MM.1S (cell line): ENCODE data around the gene CAMK4.

Experiments used
- EZH2 ChIP-seq: fragments of 300-600 bp; sonication (generic); optimal IDR thresholded peaks from 2 replicates; pipeline ENCODE3; 2017; ENCODE audit warnings: low read depth, mild to moderate bottlenecking, antibody characterized with exemption, low read length, mixed read lengths
- EZH2phosphoT487 ChIP-seq: fragments of 300-600 bp; sonication (generic); IDR thresholded peaks from 2 replicates; pipeline ENCODE4 v1.6.1; 2018; ENCODE audit warnings: antibody characterized with exemption, low read length
- TF ChIP-seq, protein P1 (sequence below): fragments of 300-600 bp; sonication (generic); IDR thresholded peaks from 2 replicates; pipeline ENCODE4 v1.5.1; 2016; ENCODE audit warnings: antibody characterized with exemption, low read length, mixed read lengths

GRCh38 chr5:111238431-111239225, 14.4 kb downstream of the CAMK4 start:
- TF ChIP-seq EZH2: no peak
- TF ChIP-seq, protein P1, sequence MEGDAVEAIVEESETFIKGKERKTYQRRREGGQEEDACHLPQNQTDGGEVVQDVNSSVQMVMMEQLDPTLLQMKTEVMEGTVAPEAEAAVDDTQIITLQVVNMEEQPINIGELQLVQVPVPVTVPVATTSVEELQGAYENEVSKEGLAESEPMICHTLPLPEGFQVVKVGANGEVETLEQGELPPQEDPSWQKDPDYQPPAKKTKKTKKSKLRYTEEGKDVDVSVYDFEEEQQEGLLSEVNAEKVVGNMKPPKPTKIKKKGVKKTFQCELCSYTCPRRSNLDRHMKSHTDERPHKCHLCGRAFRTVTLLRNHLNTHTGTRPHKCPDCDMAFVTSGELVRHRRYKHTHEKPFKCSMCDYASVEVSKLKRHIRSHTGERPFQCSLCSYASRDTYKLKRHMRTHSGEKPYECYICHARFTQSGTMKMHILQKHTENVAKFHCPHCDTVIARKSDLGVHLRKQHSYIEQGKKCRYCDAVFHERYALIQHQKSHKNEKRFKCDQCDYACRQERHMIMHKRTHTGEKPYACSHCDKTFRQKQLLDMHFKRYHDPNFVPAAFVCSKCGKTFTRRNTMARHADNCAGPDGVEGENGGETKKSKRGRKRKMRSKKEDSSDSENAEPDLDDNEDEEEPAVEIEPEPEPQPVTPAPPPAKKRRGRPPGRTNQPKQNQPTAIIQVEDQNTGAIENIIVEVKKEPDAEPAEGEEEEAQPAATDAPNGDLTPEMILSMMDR: no peak
- no peak for TF ChIP-seq EZH2phosphoT487
